ENCODE data around the gene DYNAP. TPM values are rescaled to one million over a fixed set of nuclear protein-coding genes. Genes with fewer than 3 reads are reported as not detected.

The DYNAP gene
- total RNA-seq, 1 donor from 2014 or later, result 26.2 TPM

- ATAC-seq, result peak; percentile 26
Observed at GRCh38 chr18:54641734-54642133, 50.7 kb downstream of the DYNAP start.

- peak; percentile 42 for ATAC-seq
Observed at GRCh38 chr18:54647176-54647575, 56.1 kb downstream of the DYNAP start.

Other genes starting within 250 kb of the DYNAP start
- gene STARD6, start 233.4 kb upstream of the DYNAP start, total RNA-seq, result not detected
- gene C18orf54, start 233.3 kb upstream of the DYNAP start, total RNA-seq, result 2.7 TPM
- 35.3 TPM for gene RAB27B, start 237.2 kb downstream of the DYNAP start, total RNA-seq

Data from esophagus mucosa (tissue), 1 donor.